OCI-LY7 (cell line): ENCODE results near the gene ZNF337.

Source experiments
- CTCF ChIP-seq: fragments of 200-600 bp; sonication (generic); conservative IDR thresholded peaks from 2 replicates; pipeline ENCODE4 v1.5.1; 2014; ENCODE audit warnings: mild to moderate bottlenecking, antibody characterized with exemption, low read length, moderate library complexity, mixed read lengths
- EZH2phosphoT487 ChIP-seq: fragments of 200-600 bp; sonication (generic); IDR thresholded peaks from 2 replicates; pipeline ENCODE4 v1.6.1; 2018; ENCODE audit warnings: low read depth, borderline replicate concordance, mild to moderate bottlenecking, mixed run types, antibody characterized with exemption, low read length, moderate library complexity, mixed read lengths

- TF ChIP-seq CTCF (no peak), EZH2phosphoT487 (no peak)
These were observed 21.5 kb downstream of the ZNF337 start for GRCh38 chr20:25675161-25675560.
